Mammary epithelial cell (primary cell): ENCODE results near the gene SMARCD3.

Experiments
- EZH2 ChIP-seq: IDR thresholded peaks from 2 replicates; pipeline ENCODE4 v1.6.1; 2012; ENCODE audit warnings: low read length, inconsistent platforms, borderline replicate concordance
- TF ChIP-seq, protein P1 (sequence below), 2 donors: IDR thresholded peaks in 1 of 2; conservative IDR thresholded peaks in 1 of 2; 2 replicates each; pipeline ENCODE4 v1.5.1; 2011 to 2012; ENCODE audit warnings: inconsistent platforms in 2 of 2, low read length in 2 of 2, mild to moderate bottlenecking in 2 of 2, control low read depth in 1 of 2, low read depth in 1 of 2; ENCODE audit not compliant: insufficient read depth in 1 of 2; ENCODE audit errors: extremely low read depth in 1 of 2

DNA sequence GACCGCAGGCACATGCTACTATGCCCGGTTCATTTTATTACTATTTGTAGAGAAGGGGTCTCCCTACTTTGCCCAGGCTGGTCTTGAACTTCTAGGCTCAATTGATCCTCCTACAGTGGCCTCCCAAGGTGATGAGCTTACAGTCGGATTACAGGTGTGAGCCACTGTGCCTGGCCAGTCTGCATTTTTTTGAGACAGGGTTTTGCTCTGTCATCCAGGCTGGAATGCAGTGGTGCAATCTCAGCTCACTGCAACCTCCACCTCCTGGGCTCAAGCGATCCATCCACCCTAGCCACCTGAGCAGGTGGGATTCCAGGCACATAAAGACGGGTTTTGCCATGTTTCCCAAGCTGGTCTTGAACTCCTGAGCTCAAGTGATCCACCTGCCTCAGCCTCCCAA is 35.9 kb downstream of the SMARCD3 start:
- TF ChIP-seq, protein P1, sequence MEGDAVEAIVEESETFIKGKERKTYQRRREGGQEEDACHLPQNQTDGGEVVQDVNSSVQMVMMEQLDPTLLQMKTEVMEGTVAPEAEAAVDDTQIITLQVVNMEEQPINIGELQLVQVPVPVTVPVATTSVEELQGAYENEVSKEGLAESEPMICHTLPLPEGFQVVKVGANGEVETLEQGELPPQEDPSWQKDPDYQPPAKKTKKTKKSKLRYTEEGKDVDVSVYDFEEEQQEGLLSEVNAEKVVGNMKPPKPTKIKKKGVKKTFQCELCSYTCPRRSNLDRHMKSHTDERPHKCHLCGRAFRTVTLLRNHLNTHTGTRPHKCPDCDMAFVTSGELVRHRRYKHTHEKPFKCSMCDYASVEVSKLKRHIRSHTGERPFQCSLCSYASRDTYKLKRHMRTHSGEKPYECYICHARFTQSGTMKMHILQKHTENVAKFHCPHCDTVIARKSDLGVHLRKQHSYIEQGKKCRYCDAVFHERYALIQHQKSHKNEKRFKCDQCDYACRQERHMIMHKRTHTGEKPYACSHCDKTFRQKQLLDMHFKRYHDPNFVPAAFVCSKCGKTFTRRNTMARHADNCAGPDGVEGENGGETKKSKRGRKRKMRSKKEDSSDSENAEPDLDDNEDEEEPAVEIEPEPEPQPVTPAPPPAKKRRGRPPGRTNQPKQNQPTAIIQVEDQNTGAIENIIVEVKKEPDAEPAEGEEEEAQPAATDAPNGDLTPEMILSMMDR (conservative IDR thresholded peaks at IDR 0.05 in 1 of 2, IDR thresholded peaks at IDR 0.05 in 1 of 2; ENCODE audit: extremely low read depth in 1 of 2, insufficient read depth in 1 of 2, low read depth in 1 of 2, low read length in 2 of 2), result no peak
- TF ChIP-seq EZH2, result no peak
